ENCODE measurements around the gene DGCR8. TPM values are rescaled to one million over a fixed set of nuclear protein-coding genes. Genes with fewer than 3 reads are reported as not detected.
A peak's percentile ranks its signal among the peaks of the same experiment; 100 is the strongest.

DGCR8 gene
- total RNA-seq, 1 donor from 2014 or later, result 30.5 TPM

- DNase-seq (ENCODE audit: low read depth) (no peak), FAIRE-seq (no peak)
- no peak for TF ChIP-seq CTCF (IDR thresholded peaks at IDR 0.05; ENCODE audit: insufficient read depth, low read length, severe bottlenecking)
- H3K36me3 ChIP-seq (ENCODE audit: control insufficient read depth, insufficient read depth, low read length), result peaks cover 9% of the 10 kb centered on the region
- no peaks in the 10 kb centered on the region for H3K27me3 ChIP-seq (ENCODE audit: control insufficient read depth, insufficient read depth, low read length)
- no peak overlapping the region for H3K4me3 ChIP-seq (ENCODE audit: low read depth, low read length)
Measured at GRCh38 chr22:20039683-20040325, 40.2 kb upstream of the DGCR8 start.

- no peak overlapping the region for H3K4me3 ChIP-seq (ENCODE audit: low read depth, low read length)
- FAIRE-seq (no peak), DNase-seq (ENCODE audit: low read depth) (no peak)
- no peaks in the 10 kb centered on the region for H3K27me3 ChIP-seq (ENCODE audit: control insufficient read depth, insufficient read depth, low read length)
- peaks cover 9% of the 10 kb centered on the region for H3K36me3 ChIP-seq (ENCODE audit: control insufficient read depth, insufficient read depth, low read length)
- no peak for TF ChIP-seq CTCF (IDR thresholded peaks at IDR 0.05; ENCODE audit: insufficient read depth, low read length, severe bottlenecking)
Measured at GRCh38 chr22:20040327-20041200, 39.5 kb upstream of the DGCR8 start.

GRCh38 chr22:20043057-20043996, 36.7 kb upstream of the DGCR8 start:
- Histone ChIP-seq H3K4me3 (ENCODE audit: low read depth, low read length) (no peak overlapping the region), H3K27me3 (ENCODE audit: control insufficient read depth, insufficient read depth, low read length) (no peaks in the 10 kb centered on the region), H3K36me3 (ENCODE audit: control insufficient read depth, insufficient read depth, low read length) (peaks cover 5% of the 10 kb centered on the region)
- DNase-seq (ENCODE audit: low read depth) (no peak), FAIRE-seq (peak; percentile 28)
- TF ChIP-seq CTCF (IDR thresholded peaks at IDR 0.05; ENCODE audit: insufficient read depth, low read length, severe bottlenecking), result no peak

- no peak for TF ChIP-seq CTCF (IDR thresholded peaks at IDR 0.05; ENCODE audit: insufficient read depth, low read length, severe bottlenecking)
- peaks cover 5% of the 10 kb centered on the region for H3K36me3 ChIP-seq (ENCODE audit: control insufficient read depth, insufficient read depth, low read length)
- DNase-seq (ENCODE audit: low read depth), result no peak
- no peaks in the 10 kb centered on the region for H3K27me3 ChIP-seq (ENCODE audit: control insufficient read depth, insufficient read depth, low read length)
- FAIRE-seq, result no peak
- H3K4me3 ChIP-seq (ENCODE audit: low read depth, low read length), result no peak overlapping the region
Measured at GRCh38 chr22:20043997-20044342, 36.1 kb upstream of the DGCR8 start.

GRCh38 chr22:20044495-20045151, 35.4 kb upstream of the DGCR8 start:
- peaks cover 5% of the 10 kb centered on the region for H3K36me3 ChIP-seq (ENCODE audit: control insufficient read depth, insufficient read depth, low read length)
- no peak overlapping the region for H3K4me3 ChIP-seq (ENCODE audit: low read depth, low read length)
- DNase-seq (ENCODE audit: low read depth) (no peak), FAIRE-seq (no peak)
- TF ChIP-seq CTCF (IDR thresholded peaks at IDR 0.05; ENCODE audit: insufficient read depth, low read length, severe bottlenecking), result no peak
- H3K27me3 ChIP-seq (ENCODE audit: control insufficient read depth, insufficient read depth, low read length), result no peaks in the 10 kb centered on the region
